Thoracic aorta (tissue), 2 donors: ENCODE data around the gene RPS6KA5. TPM values are rescaled to one million over a fixed set of nuclear protein-coding genes. Genes with fewer than 3 reads are reported as not detected.

Experiments used
- ATAC-seq: fragments of 150-250 bp; one replicate; pipeline ENCODE4 v1.8.0; 2017; ENCODE audit warnings: low read depth; ENCODE audit not compliant: insufficient number of reproducible peaks, low FRiP score
- DNase-seq: peaks from one replicate; pipeline ENCODE4 v3.0.0-alpha.2; 2020; ENCODE audit warnings: low spot score
- H3K27ac ChIP-seq, 2 donors: fragments of 200-600 bp; sonication (generic); 1 replicate in 1 of 2; 2 replicates in 1 of 2; pipeline ENCODE4 v1.5.1; 2016; ENCODE audit warnings: mild to moderate bottlenecking in 2 of 2, moderate library complexity in 2 of 2
- H3K27me3 ChIP-seq: fragments of 200-600 bp; sonication (generic); replicated peaks from 2 replicates; pipeline ENCODE4 v1.6.0; 2016; ENCODE audit warnings: mild to moderate bottlenecking; ENCODE audit not compliant: insufficient read depth
- H3K36me3 ChIP-seq: fragments of 200-600 bp; sonication (generic); one replicate; pipeline ENCODE4 v1.5.1; 2016
- H3K4me1 ChIP-seq, 2 donors: fragments of 200-600 bp; sonication (generic); 1 replicate in 1 of 2; 2 replicates in 1 of 2; pipeline versions ENCODE4 v1.5.1 to v1.6.0; 2016; ENCODE audit warnings: low read depth in 2 of 2, mild to moderate bottlenecking in 1 of 2; ENCODE audit not compliant: control insufficient read depth in 1 of 2
- H3K4me3 ChIP-seq: fragments of 200-600 bp; sonication (generic); 2 replicates; pipeline ENCODE4 v1.5.1; 2016; ENCODE audit warnings: mild to moderate bottlenecking
- H3K9me3 ChIP-seq: fragments of 200-600 bp; sonication (generic); 2 replicates; pipeline ENCODE4 v1.5.1; 2016
- total RNA-seq, 2 donors: library from RNA; depleted of rRNA; stranded (reverse); fragments of >200 nt; gene quantifications; one replicate each; pipeline versions ENCODE4 v1.1.0 to v1.2.3, GENCODE V29; 2016
- TF ChIP-seq, protein P1 (sequence below): fragments of 200-600 bp; sonication (generic); IDR thresholded peaks from one replicate; pipeline ENCODE4 v1.5.1; 2019; ENCODE audit warnings: antibody characterized with exemption

The RPS6KA5 gene
- total RNA-seq, 2 donors from 2014 or later = 1.4 to 4.6 TPM

DNA sequence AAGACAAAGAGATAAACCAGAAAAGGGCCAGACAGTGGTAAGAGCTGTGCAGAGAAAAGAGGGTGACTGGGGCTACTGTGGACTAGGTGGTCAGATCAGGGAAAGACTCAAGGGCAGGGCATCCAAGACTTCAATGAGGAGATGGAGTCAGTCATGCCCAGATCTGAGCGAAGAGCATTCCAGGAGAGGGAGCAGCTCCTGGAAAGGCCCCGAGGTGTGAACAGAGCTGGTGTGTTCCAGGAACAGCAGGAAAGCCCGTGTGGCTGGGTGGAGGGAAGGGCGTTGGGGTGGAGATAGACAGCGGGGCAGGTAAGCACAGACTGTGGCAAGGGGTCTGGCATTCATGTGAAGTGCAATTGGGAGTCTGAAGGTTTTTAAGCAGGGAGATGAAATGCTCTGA, 261.0 kb downstream of the RPS6KA5 start:
- H3K27ac ChIP-seq = no peak overlapping the region
- no peaks in the 10 kb centered on the region for H3K9me3 ChIP-seq
- no peaks in the 10 kb centered on the region for H3K27me3 ChIP-seq
- ATAC-seq (no peak), DNase-seq (no peak)
- H3K4me3 ChIP-seq = no peak overlapping the region
- TF ChIP-seq, protein P1, sequence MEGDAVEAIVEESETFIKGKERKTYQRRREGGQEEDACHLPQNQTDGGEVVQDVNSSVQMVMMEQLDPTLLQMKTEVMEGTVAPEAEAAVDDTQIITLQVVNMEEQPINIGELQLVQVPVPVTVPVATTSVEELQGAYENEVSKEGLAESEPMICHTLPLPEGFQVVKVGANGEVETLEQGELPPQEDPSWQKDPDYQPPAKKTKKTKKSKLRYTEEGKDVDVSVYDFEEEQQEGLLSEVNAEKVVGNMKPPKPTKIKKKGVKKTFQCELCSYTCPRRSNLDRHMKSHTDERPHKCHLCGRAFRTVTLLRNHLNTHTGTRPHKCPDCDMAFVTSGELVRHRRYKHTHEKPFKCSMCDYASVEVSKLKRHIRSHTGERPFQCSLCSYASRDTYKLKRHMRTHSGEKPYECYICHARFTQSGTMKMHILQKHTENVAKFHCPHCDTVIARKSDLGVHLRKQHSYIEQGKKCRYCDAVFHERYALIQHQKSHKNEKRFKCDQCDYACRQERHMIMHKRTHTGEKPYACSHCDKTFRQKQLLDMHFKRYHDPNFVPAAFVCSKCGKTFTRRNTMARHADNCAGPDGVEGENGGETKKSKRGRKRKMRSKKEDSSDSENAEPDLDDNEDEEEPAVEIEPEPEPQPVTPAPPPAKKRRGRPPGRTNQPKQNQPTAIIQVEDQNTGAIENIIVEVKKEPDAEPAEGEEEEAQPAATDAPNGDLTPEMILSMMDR = no peak
- H3K4me1 ChIP-seq = peaks cover 2 to 22% of the 10 kb centered on the region in 2 donors
- no peaks in the 10 kb centered on the region for H3K36me3 ChIP-seq

DNA sequence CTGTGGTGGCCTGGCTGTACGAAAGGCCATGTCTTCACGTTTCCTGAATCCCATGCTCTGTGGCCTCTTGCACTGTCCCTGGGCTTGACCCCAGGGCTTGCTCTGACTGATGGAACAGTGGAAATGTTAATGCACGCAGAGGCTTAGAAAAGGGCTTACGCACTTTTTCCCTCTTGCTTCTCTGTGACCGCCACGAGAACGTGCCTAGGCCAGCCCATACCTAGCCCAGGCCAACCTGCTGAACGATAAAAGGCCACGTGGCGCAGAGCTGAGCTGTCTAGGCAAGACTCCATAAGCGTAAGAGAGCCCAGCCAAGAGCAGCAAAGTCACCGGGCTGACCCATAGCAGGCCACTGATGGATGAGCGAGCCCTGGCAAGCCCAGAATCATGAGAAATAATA, 262.5 kb downstream of the RPS6KA5 start:
- Histone ChIP-seq H3K27me3 (no peaks in the 10 kb centered on the region), H3K27ac (no peak overlapping the region), H3K4me3 (no peak overlapping the region), H3K4me1 (peaks cover 2 to 10% of the 10 kb centered on the region in 2 donors), H3K36me3 (no peaks in the 10 kb centered on the region), H3K9me3 (no peaks in the 10 kb centered on the region)
- no peak for DNase-seq
- TF ChIP-seq, protein P1 = no peak
- ATAC-seq = no peak

Other genes starting within 250 kb of the RPS6KA5 start
- gene TTC7B, start 244.2 kb downstream of the RPS6KA5 start, total RNA-seq = 10 to 100 TPM; 38.9 to 56.3 TPM
- gene DGLUCY, start 53.4 kb upstream of the RPS6KA5 start, total RNA-seq = 10 to 100 TPM; 24.4 to 36.7 TPM
- gene GPR68, start 184.1 kb upstream of the RPS6KA5 start, total RNA-seq = 1 to 10 TPM; 1.8 to 2.0 TPM